ENCODE results near the gene RANBP9.
A peak's percentile ranks its signal among the peaks of the same experiment; 100 is the strongest.

RANBP9 gene

GRCh38 chr6:13591205-13591921 lies 120.3 kb downstream of the RANBP9 start:
- no peak for DNase-seq

DNA sequence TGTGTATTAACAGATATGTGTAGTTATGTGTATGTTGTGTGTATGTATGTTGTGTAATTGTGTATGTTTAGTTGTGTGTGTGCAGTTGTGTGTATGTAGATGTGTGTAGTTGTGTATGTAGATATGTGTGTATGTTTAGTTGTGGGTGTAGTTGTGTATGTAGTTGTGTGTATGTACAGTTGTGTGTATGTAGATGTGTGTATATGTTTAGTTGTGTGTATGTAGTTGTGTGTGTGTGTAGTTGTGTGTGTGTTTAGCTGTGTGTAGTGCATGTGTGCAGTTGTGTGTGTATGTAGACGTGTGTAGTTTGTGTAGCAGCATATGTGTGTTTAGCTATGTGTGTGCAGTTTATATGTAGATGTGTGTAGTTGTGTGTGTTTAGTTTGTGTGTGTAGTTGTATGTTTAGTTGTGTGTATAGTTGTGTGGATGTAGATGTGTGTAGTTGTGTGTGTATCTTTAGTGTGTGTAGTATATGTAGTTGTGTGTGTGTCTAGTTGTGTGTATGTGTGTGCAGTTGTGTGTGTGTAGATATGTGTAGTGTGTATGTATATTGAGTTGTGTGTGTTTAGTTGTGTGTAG lies 121.0 kb downstream of the RANBP9 start:
- DNase-seq: no peak

DNA sequence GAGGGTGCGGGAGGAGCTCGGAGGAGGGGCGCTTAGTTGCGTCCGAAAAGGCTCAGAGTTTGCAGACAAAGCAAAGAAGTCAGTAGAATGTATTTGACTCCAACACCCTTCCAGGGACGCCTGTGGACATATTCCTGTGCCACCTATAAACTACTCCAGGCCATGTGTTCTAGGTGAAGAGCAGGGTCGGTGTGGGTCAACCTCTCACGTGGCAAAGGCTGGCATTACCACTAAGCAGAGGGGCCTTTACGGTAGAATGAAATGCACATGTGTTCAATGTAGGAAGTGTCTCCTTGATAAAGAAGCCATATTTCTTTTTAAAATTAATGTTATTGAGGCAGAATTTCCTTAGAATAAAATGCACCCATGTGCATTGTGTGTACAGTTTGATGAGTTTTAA lies 121.8 kb downstream of the RANBP9 start:
- DNase-seq: no peak

DNA sequence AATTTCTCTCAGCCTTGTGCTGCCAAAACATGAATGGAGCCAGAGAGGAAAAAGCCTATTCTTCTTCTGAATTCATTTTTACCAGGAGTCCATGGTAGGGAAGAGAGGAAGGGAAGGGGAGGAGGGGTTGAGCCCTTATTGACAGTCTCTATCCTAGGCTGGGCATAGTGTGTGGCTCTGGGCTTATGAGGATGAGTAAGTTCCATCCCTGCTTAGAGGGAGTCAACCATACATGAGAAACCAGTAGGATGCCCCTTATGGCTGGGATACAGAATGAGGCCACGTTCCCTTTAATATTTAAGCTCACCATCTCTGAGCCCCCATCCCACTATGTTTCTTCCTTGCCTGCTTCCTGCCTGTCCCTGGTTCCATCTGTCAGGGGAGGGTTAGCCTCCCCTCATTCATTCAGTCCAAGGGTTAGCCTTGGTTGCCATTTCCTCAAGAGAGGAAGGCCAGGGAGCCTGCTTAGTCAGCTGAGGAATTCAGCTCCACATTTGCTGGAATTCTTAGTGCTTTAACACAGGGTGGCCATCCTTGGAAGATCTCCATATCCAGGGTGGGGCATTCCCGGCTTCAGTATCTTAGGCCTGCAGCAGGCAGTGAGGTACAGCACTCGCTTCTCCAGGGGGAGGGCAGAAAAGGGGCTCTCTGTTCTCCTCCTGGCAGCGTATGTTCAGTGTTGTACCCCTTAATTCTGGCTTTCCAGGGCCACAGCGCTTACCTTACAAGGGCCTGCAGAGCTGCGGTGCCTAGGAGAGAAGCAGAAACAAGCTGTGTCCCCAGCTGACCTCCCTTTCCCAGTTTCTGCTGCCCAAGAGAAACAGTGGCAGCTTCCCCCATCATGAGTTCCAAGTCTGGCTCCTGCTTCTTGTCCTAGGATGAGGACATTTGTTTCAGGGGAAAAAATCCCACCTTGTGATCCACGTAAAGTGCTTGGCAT lies 124.8 kb downstream of the RANBP9 start:
- no peak for DNase-seq

DNA sequence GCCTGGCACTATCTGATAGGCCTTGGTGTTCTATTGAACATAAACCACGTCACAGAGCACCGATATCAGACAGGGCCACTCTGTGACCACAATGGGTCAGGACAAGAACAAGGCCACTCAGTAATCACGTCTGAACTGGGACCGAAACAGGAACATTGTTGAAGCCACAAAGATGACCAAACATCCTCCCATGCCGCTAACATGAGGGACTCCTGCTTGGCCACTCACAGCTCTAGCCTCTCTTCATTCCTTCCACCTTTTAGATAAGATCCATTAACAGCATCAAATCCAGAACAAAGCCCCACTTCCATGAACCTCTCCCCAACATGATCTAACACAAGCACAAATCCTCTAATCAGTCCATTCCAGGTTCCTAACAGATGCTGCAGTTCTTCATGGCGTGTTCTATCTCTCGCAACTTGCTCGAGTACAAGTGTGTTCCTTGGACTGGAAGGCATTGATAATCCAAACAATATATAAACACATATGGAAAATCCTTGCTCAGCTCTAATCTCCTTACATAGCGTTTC lies 129.9 kb downstream of the RANBP9 start:
- DNase-seq: peak; percentile 38

DNA sequence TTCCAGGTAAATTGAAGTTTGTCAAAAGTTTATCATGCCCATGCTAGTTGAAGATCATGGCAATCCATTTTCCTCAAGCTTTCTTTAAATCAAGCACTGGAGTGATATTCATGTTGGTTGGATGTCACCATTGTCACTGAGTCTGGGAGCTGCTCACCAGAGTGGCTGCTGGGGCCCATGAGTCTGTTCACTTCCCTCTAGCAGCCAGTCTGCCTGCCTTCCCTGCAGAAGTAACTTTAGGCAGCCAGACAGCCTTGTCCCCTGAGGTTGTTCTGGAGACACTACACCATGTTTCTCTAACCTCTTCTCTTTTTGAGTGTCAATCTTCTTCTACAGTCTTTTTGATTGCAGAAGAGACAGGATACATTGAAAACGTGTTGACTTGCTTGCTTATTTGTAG lies 131.7 kb downstream of the RANBP9 start:
- DNase-seq: peak; percentile 40

DNA sequence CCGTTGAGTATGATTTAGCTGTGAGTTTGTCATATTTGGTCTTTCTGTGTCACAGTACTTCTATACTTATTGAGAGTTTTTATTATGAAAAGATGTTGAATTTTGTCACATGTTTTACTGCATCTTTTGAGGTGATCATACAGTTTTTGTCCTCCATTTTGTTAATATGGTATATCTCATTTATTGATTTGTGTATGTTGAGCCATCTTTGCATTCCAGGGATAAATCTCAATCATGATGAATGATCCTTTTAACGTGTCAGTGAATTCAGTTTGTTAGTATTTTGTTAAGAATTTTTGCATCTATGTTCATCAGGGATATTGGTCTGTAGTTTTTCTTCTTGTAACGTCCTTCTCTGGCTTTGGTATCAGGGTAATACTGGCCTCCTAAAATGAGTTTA lies 133.7 kb downstream of the RANBP9 start:
- DNase-seq: no peak

DNA sequence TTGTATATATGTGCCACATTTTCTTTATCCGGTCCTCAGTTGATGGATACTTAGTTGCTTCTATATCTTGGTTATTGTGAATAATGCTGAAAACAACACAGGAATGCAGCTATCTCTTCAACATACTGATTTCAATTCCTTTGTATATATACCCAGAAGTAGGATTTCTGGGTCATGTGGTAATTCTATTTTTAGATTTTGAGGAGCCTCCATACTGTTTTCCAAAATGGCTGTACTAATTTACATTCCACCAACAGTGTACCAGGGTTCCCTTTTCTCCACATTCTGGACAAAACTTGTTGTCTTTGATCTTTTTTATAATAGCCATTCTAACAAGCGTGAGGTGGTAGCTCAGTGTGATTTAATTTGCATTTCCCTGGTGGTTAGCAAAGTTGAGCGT lies 135.6 kb downstream of the RANBP9 start:
- no peak for DNase-seq

DNA sequence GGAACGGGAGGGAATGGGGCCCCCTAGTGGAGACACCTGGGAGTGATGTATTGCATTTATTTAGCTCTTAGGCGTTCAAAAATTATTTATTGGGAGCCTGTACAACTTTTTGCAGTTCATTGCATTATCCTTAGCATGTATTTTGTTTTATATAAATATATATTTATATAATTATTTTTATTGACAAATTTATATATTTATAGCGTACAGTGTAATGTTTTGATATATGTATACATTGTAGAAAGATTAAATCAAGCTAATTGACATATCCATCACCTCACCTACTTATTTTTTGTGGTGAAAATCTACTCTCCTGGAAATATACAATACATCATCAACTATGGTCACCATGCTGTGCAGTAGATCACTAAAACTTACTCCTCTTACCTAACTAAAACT lies 136.3 kb downstream of the RANBP9 start:
- no peak for DNase-seq

- peak; percentile 94 for DNase-seq
These were observed 136.9 kb downstream of the RANBP9 start, which contains the start of gene SIRT5 for GRCh38 chr6:13574571-13575376. SIRT5 (plus strand) TSS chr6:13574601; CDS start chr6:13584111, 9,510 bp downstream.

DNA sequence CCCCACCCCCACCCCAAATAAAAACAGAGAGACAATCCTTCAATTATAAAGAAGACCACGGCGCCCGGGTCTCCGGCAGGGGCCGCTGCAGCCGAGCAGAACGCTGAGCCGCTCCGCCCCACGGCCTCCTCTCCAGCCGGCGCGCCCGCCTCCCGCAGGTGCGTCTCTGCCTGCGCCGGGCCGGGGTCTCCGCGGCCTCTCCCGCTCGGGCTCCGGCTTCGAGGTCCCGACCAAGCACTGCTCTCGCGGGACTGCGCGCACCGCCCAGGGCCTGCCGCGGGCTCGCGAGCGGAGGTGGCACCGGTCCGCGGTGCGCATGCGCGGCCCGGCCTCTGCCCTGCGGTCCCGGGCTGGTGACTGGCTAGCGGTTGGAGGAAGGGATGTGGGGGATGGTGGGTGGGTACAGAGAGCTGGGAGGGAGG lies 137.5 kb downstream of the RANBP9 start:
- peak; percentile 99 for DNase-seq

DNA sequence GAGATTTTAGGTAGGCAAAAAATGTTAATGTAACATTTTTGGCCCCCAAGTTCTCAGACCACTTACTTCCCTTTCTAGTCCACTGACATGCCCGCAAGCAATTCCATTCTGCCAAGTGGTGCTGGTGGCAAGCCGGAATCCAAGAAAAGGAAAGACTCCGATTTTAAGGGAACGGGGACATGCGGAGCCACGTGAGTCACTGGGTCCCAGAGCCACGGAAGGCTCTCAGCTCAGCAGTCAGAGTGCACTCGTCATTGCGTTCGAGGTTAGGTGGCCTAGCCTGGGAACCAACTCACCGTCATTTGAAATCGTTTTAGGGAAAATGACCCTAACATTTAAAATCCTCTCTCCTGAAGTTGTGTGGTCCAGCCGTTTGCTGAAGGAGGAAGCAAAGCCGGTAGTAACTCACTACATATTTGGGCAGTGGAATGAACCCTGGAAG lies 137.9 kb downstream of the RANBP9 start:
- peak; percentile 56 for DNase-seq

DNA sequence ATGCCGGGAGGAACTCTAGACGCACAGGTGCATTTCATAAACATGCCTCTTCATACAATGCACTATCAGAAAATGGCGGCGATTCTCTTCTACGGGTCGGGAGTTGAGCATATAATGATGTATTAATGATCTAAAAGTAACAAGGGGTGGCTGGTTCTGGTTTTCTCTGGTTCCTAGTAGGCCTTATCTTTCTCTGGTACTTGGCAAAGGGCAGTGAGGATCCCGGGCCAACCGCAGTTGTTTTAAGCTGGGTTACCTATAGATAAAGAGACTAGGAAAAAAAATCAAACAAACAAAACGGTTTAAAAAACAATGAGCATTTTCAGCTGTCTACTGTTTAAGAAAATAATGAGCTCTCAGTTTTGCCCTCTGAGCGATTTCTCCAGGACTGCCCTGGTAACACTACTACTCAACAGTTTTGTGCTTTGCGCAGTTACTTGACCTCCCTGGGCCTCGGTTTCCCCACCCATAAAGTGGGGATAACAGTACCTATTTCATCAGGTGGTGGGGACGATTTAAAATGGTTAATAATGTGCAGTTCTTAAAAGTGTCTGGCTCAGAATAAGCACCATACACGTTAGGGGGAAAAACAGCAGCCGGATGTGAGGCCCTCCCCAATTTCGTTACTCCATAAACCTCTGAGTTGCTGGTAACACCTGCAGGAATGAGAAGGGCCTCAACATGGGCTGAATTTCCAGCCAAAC lies 138.5 kb downstream of the RANBP9 start:
- peak; percentile 38 for DNase-seq

DNA sequence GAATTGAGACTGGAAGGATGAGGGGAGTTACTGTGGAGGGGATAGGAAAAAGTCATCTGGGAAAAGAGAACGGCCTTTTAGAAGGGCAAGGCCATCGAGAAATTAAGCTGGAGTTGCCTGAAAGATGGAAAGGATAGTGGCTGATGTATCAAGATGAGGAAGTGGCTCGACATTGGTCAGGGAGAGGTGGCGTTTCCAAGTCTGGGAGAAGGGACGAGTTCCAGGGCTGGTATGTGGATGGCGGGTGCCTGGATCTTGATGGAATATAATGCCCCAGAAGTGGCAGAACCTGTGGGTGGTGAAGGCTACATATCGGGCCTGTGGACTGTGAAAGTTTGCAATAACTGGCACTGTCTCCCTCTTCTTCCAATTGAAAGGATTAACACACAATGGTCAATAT lies 139.4 kb downstream of the RANBP9 start:
- DNase-seq: no peak
